K562 (cell line): ENCODE data around the gene RWDD3. TPM values are rescaled to one million over a fixed set of nuclear protein-coding genes. Genes with fewer than 3 reads are reported as not detected.

Experiments used
- ATAC-seq: fragments of 200-7000 bp; cut with Tn5 transposase; 3 replicates; pipeline ENCODE4 v1.9.1; 2020; ENCODE audit warnings: moderate library complexity
- BruUV-seq: library from RNA; stranded (reverse); fragments of 400-500 nt; replicated peaks from 2 replicates; lab custom pipeline; 2021; lab: Mats Ljungman, UMichigan
- CTCF ChIA-PET: fragments of 300-600 bp; formaldehyde crosslinking; extraction: SDS; loops from one replicate; lab custom pipeline; 2021; ENCODE audit warnings: low intra/inter-chr PET ratio; lab: Yijun Ruan, JAX
- POLR2A ChIA-PET: fragments of 300-600, 350-650 bp; sonication (Branson Sonifier 250); formaldehyde crosslinking; extraction: SDS; loops from one replicate; lab custom pipeline; 2021; ENCODE audit warnings: antibody characterized with exemption, inconsistent platforms; lab: Yijun Ruan, JAX
- DNase-seq, 4 experiments: peaks; one replicate each; pipeline versions ENCODE4 v3.0.0 to v3.0.0-alpha.2; 2011 to 2018; ENCODE audit warnings: low spot score in 3 of 4, mixed read lengths in 3 of 4; ENCODE audit errors: extremely low read depth in 1 of 4
- FAIRE-seq: peaks from 2 replicates; lab custom pipeline; 2011; peaks lifted over from hg19 to GRCh38; lab: Jason Lieb, UNC
- H2AFZ ChIP-seq: 2 replicates; pipeline ENCODE4 v1.6.0; 2011; ENCODE audit warnings: low read depth, low read length, control low read depth, inconsistent platforms
- H3K27ac ChIP-seq: fragments of 200-600 bp; 3 replicates; pipeline ENCODE4 v1.8.0; 2011; ENCODE audit warnings: low read depth, mild to moderate bottlenecking, control low read depth, inconsistent platforms, low read length, moderate library complexity, mixed read lengths; ENCODE audit errors: extremely low read depth
- H3K27me3 ChIP-seq, 2 experiments: fragments of 300-600 bp in 1 of 2; 2 replicates in 1 of 2; 3 replicates in 1 of 2; pipeline versions ENCODE4 v1.6.0 to v1.8.0; 2011; ENCODE audit warnings: inconsistent platforms in 2 of 2, low read length in 2 of 2, mild to moderate bottlenecking in 1 of 2, mixed read lengths in 1 of 2, moderate library complexity in 1 of 2; ENCODE audit not compliant: control insufficient read depth in 2 of 2, insufficient read depth in 2 of 2
- H3K36me3 ChIP-seq: fragments of 300-600 bp; 3 replicates; pipeline ENCODE4 v1.8.0; 2011; ENCODE audit warnings: mild to moderate bottlenecking, low read length, inconsistent platforms; ENCODE audit not compliant: control insufficient read depth, insufficient read depth
- H3K4me1 ChIP-seq, 2 experiments: fragments of 200-600 bp in 1 of 2; replicated peaks in 1 of 2; 2 replicates in 1 of 2; 3 replicates in 1 of 2; pipeline versions ENCODE4 v1.5.1 to v1.8.0; 2011; ENCODE audit warnings: inconsistent platforms in 2 of 2, low read length in 2 of 2, mild to moderate bottlenecking in 1 of 2, mixed read lengths in 1 of 2, moderate library complexity in 1 of 2; ENCODE audit not compliant: control insufficient read depth in 2 of 2, insufficient read depth in 2 of 2
- H3K4me2 ChIP-seq: 2 replicates; pipeline ENCODE4 v1.6.1; 2011; ENCODE audit warnings: low read length, control low read depth, inconsistent platforms, mixed read lengths; ENCODE audit not compliant: insufficient read depth
- H3K4me3 ChIP-seq: fragments of 200-600 bp; sonication (generic), shearing (Covaris generic); 2 replicates; pipeline ENCODE4 v1.5.1; 2016; ENCODE audit warnings: control low read depth, inconsistent platforms
- H3K79me2 ChIP-seq: fragments of 200-600 bp; 3 replicates; pipeline ENCODE4 v1.8.0; 2011; ENCODE audit warnings: low read length, inconsistent platforms; ENCODE audit not compliant: control insufficient read depth, insufficient read depth
- H3K9ac ChIP-seq, 2 experiments: 2 replicates each; pipeline versions ENCODE4 v1.6.0 to v1.6.1; 2011; ENCODE audit warnings: low read depth in 2 of 2, low read length in 2 of 2, control low read depth in 1 of 2, inconsistent platforms in 1 of 2, mild to moderate bottlenecking in 1 of 2, mixed read lengths in 1 of 2; ENCODE audit not compliant: insufficient read depth in 1 of 2
- H3K9me1 ChIP-seq: one replicate; pipeline ENCODE4 v1.6.0; 2011; ENCODE audit warnings: inconsistent platforms, mild to moderate bottlenecking, low read length, moderate library complexity; ENCODE audit not compliant: control insufficient read depth, insufficient read depth
- H3K9me3 ChIP-seq: replicated peaks from 2 replicates; pipeline ENCODE4 v1.5.1; 2011; ENCODE audit warnings: low read depth, low read length, inconsistent platforms; ENCODE audit not compliant: control insufficient read depth, insufficient read depth
- H4K20me1 ChIP-seq: replicated peaks from 2 replicates; pipeline ENCODE4 v1.6.1; 2011; ENCODE audit warnings: low read length, inconsistent platforms, mixed read lengths; ENCODE audit not compliant: control insufficient read depth, insufficient read depth
- GABPB2 ChIP-seq: fragments of 250-450 bp; sonication (Bioruptor Pico); conservative IDR thresholded peaks from 2 replicates; pipeline ENCODE4 v1.5.1; 2021; ENCODE audit warnings: mild to moderate bottlenecking
- ILK ChIP-seq: fragments of 450-650 bp; IDR thresholded peaks from 2 replicates; pipeline ENCODE4 v1.6.1; 2016; ENCODE audit warnings: missing genetic modification characterization, low read depth, mild to moderate bottlenecking, missing compliant biosample characterization, moderate library complexity, borderline replicate concordance
- KAT8 ChIP-seq: fragments of 450-650 bp; IDR thresholded peaks from 2 replicates; pipeline ENCODE4 v1.6.1; 2016; ENCODE audit warnings: low read depth, mild to moderate bottlenecking
- PHTF2 ChIP-seq: fragments of 250-450 bp; sonication (Bioruptor Pico); IDR thresholded peaks from 2 replicates; pipeline ENCODE4 v1.5.0; 2021; ENCODE audit warnings: mild to moderate bottlenecking
- RB1 ChIP-seq: fragments of 450-650 bp; IDR thresholded peaks from 2 replicates; pipeline ENCODE4 v1.6.1; 2017; ENCODE audit warnings: low read depth, mild to moderate bottlenecking
- RFX5 ChIP-seq: IDR thresholded peaks from 2 replicates; pipeline ENCODE4 v1.6.1; 2011; ENCODE audit warnings: low read depth, mild to moderate bottlenecking, improper control_type of control experiment, low read length
- TFE3 ChIP-seq: fragments of 450-650 bp; formaldehyde crosslinking; IDR thresholded peaks from 2 replicates; pipeline ENCODE4 v1.4.0; 2020; ENCODE audit warnings: mild to moderate bottlenecking, mixed read lengths
- THRB ChIP-seq: fragments of 450-650 bp; formaldehyde crosslinking; conservative IDR thresholded peaks from 2 replicates; pipeline ENCODE4 v1.4.0; 2022; ENCODE audit warnings: mild to moderate bottlenecking, missing genetic modification characterization
- TSC22D4 ChIP-seq: fragments of 450-650 bp; IDR thresholded peaks from 2 replicates; pipeline ENCODE4 v1.6.1; 2016; ENCODE audit warnings: missing genetic modification characterization, missing biosample characterization, control low read depth
- WHSC1 ChIP-seq: IDR thresholded peaks from one replicate; pipeline ENCODE4 v1.6.1; 2012; ENCODE audit warnings: low read length, control low read depth, inconsistent platforms
- ZNF584 ChIP-seq: fragments of 200-800 bp; sonication (Bioruptor generic); IDR thresholded peaks from 2 replicates; pipeline ENCODE4 v1.6.1; 2016; ENCODE audit warnings: low read depth, mild to moderate bottlenecking, missing genetic modification characterization, missing compliant biosample characterization
- WGBS: fragments of 100-300 bp; shearing (Covaris generic); methylation state at CpG from one replicate; pipeline ENCODE4 v1.1.6; 2016; ENCODE audit warnings: low coverage, mixed read lengths; ENCODE audit not compliant: insufficient coverage; ENCODE audit errors: missing lambda C conversion rate; 5-methylcytosine and 5-hydroxymethylcytosine counted together
- in situ Hi-C: fragments of 300-500 bp; cut with MboI; formaldehyde crosslinking; loops from 4 replicates; pipeline ENCODE4 v1.15.0; 2018; ENCODE audit warnings: inconsistent platforms, mixed read lengths
- intact Hi-C: fragments of 100-400 bp; cut with micrococcal nuclease; formaldehyde crosslinking; loops from 2 replicates; pipeline ENCODE4 v1.14.2; 2022
- polyA plus RNA-seq, 8 experiments: library from polyadenylated mRNA; depleted of rRNA in 4 of 8; stranded (reverse) in 5 of 8; unstranded in 3 of 8; fragments of >200 nt; fragmentation: Nextera tagmentation in 2 of 8; fragmentation: Illumina TruSeq in 1 of 8; extraction: Ambion mirVana in 2 of 8; extraction: Trizol in 1 of 8; gene quantifications; 2 replicates each; pipeline versions ENCODE4 v1.2.1 to v1.2.3, GENCODE V29; 2011 to 2014; ENCODE audit warnings: inconsistent platforms in 1 of 8, missing spikeins in 1 of 8
- total RNA-seq, 7 experiments: library from RNA; depleted of rRNA in 6 of 7; stranded (reverse); fragments of >200 nt in 6 of 7; fragmentation: Illumina TruSeq in 2 of 7; extraction: Trizol in 2 of 7; gene quantifications; 2 replicates each; pipeline versions ENCODE4 v1.2.1 to v1.2.3, GENCODE V29; 2011 to 2021; ENCODE audit warnings: low replicate concordance in 1 of 7
- TF ChIP-seq, protein P1 (sequence below): fragments of 450-650 bp; IDR thresholded peaks from 2 replicates; pipeline ENCODE4 v1.6.1; 2016; ENCODE audit warnings: missing biosample characterization, missing genetic modification characterization

RWDD3 gene
- total and polyA plus RNA-seq, 9 of the 15 experiments (the other 6 are each of a cell fraction or from before 2014, with no cell fraction given): 21.6 to 65.0 (median 34.9) TPM

DNA sequence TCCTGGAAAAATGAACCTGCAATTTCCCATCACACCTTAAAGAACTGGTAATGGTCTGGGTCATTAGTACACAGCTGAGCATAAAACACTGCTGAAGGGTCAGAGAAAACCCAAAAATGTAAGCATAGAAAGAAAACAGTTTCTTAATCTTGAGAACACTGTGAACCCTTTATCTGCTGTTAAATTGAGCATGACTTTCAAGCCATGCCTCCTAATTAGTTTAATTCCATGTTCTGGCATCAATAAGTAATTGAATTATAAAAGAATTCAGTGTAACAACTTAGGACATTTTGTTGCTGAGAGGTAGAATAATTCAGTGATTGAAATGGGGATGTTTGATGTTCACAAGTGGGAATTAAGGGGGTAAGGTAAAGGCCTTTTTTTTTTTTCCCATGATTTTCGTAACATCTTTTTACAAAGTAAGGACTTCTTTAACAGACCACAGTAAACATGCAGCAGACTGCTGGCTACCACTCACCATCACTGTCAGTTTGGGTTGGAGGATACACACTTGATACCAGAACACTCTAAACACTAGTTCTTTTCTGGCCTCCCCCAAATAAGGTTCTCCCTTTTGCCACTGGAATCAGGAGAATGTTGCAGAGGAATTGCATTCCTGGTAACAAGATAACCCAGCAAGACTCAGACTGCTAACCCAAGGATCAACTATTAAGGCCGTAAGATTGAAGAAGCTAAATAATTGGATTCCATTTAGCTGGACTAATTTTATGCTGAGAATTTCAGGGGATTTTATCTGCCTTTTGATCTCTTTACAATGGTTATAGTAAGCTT, 3.0 kb downstream of the RWDD3 start:
- ChIA-PET POLR2A (no interaction called here), CTCF (no interaction called here)
- no peak for ATAC-seq
- 88% methylated on average over 2 of the region's 2 CpGs for WGBS
- H3K27me3 ChIP-seq: no peaks in the 10 kb centered on the region
- H3K9me1 ChIP-seq: no peaks in the 10 kb centered on the region
- H3K9ac ChIP-seq: no peak overlapping the region
- intact Hi-C loops: no loop called here
- peak; percentile 11 for FAIRE-seq
- no peak for DNase-seq
- TF ChIP-seq PHTF2 (CRISPR knock-in tag) (no peak), THRB (CRISPR knock-in tag) (no peak), GABPB2 (no peak), TFE3 (CRISPR knock-in tag) (no peak), WHSC1 (no peak), ILK (tag) (no peak), RFX5 (no peak), RB1 (no peak), KAT8 (no peak), ZNF584 (no peak), TSC22D4 (tag) (no peak)
- TF ChIP-seq, protein P1, sequence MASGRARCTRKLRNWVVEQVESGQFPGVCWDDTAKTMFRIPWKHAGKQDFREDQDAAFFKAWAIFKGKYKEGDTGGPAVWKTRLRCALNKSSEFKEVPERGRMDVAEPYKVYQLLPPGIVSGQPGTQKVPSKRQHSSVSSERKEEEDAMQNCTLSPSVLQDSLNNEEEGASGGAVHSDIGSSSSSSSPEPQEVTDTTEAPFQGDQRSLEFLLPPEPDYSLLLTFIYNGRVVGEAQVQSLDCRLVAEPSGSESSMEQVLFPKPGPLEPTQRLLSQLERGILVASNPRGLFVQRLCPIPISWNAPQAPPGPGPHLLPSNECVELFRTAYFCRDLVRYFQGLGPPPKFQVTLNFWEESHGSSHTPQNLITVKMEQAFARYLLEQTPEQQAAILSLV (tag): no peak
- in situ Hi-C loops: no loop called here
- no peak overlapping the region for H3K4me3 ChIP-seq
- peaks cover 11 to 13% of the 10 kb centered on the region in 2 experiments; a peak in 4 of 5 replicates for H3K4me1 ChIP-seq
- no peak overlapping the region for H3K27ac ChIP-seq
- H2AFZ ChIP-seq: no peak overlapping the region
- no peaks in the 10 kb centered on the region for H4K20me1 ChIP-seq
- H3K79me2 ChIP-seq: peaks cover 39% of the 10 kb centered on the region
- no peak overlapping the region for H3K4me2 ChIP-seq
- H3K9me3 ChIP-seq: peaks cover 5% of the 10 kb centered on the region; the same call in 1 of the 2 replicates
- H3K36me3 ChIP-seq: peaks cover 48% of the 10 kb centered on the region
- BruUV-seq: no TSS peak
